Transverse colon (tissue), 4 donors: Measurements from ENCODE around the gene CALN1.

Experiments used
- POLR2A ChIP-seq: fragments of 450-650 bp; IDR thresholded peaks from one replicate; pipeline ENCODE4 v1.6.1; 2016; ENCODE audit warnings: antibody characterized with exemption, mild to moderate bottlenecking, moderate library complexity
- POLR2AphosphoS5 ChIP-seq, 3 donors: sonication (generic); formaldehyde crosslinking; IDR thresholded peaks; one replicate each; pipeline ENCODE4 v1.6.1; 2016; ENCODE audit warnings: antibody characterized with exemption in 3 of 3
- TF ChIP-seq, protein P1 (sequence below), 5 experiments: fragments of 200-600 bp in 3 of 5; fragments of 450-650 bp in 2 of 5; sonication (generic) in 3 of 5; IDR thresholded peaks; 1 replicate in 2 of 5; 2 replicates in 3 of 5; pipeline ENCODE4 v1.5.1; 2016 to 2017; ENCODE audit warnings: antibody characterized with exemption in 5 of 5, inconsistent platforms in 3 of 5, mild to moderate bottlenecking in 2 of 5, moderate library complexity in 1 of 5

DNA sequence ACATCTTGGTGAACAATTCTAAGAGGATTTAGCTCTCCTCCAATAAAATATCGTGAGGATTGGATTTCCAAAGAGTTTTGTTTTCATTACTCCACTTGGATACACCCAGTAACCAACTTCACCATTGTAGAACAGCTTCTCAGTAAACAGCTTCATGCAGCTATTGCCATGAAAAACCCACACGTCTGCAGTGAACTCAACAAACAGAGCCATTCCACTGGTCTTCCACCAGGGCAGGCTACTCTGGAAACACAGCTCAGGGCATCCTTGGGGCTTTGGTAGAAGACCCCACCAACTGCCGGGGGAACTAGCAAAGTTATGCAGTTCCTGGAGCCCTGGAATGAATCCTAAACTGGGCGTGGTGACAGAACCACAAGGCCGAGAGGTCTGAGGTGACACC, 77.4 kb downstream of the CALN1 start:
- TF ChIP-seq, protein P1, sequence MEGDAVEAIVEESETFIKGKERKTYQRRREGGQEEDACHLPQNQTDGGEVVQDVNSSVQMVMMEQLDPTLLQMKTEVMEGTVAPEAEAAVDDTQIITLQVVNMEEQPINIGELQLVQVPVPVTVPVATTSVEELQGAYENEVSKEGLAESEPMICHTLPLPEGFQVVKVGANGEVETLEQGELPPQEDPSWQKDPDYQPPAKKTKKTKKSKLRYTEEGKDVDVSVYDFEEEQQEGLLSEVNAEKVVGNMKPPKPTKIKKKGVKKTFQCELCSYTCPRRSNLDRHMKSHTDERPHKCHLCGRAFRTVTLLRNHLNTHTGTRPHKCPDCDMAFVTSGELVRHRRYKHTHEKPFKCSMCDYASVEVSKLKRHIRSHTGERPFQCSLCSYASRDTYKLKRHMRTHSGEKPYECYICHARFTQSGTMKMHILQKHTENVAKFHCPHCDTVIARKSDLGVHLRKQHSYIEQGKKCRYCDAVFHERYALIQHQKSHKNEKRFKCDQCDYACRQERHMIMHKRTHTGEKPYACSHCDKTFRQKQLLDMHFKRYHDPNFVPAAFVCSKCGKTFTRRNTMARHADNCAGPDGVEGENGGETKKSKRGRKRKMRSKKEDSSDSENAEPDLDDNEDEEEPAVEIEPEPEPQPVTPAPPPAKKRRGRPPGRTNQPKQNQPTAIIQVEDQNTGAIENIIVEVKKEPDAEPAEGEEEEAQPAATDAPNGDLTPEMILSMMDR (IDR thresholded peaks at IDR 0.05) = no peak
- TF ChIP-seq POLR2AphosphoS5 (IDR thresholded peaks at IDR 0.05) (no peak), POLR2A (no peak)
